Tibial nerve (tissue), 4 donors: ENCODE results near the gene COPA.

Experiments
- EP300 ChIP-seq, 2 donors: sonication (generic); formaldehyde crosslinking; IDR thresholded peaks; one replicate each; pipeline ENCODE4 v1.6.1; 2017; ENCODE audit warnings: antibody characterized with exemption in 2 of 2, mild to moderate bottlenecking in 1 of 2
- POLR2A ChIP-seq, 2 donors: fragments of 450-650 bp; IDR thresholded peaks; one replicate each; pipeline ENCODE4 v1.6.1; 2017; ENCODE audit warnings: antibody characterized with exemption in 2 of 2, mild to moderate bottlenecking in 2 of 2, moderate library complexity in 2 of 2
- TF ChIP-seq, protein P1 (sequence below), 5 experiments: fragments of 200-600 bp in 3 of 5; fragments of 450-650 bp in 2 of 5; sonication (generic) in 3 of 5; IDR thresholded peaks; one replicate each; pipeline ENCODE4 v1.5.1; 2016 to 2019; ENCODE audit warnings: antibody characterized with exemption in 5 of 5, mild to moderate bottlenecking in 3 of 5, moderate library complexity in 2 of 5

DNA sequence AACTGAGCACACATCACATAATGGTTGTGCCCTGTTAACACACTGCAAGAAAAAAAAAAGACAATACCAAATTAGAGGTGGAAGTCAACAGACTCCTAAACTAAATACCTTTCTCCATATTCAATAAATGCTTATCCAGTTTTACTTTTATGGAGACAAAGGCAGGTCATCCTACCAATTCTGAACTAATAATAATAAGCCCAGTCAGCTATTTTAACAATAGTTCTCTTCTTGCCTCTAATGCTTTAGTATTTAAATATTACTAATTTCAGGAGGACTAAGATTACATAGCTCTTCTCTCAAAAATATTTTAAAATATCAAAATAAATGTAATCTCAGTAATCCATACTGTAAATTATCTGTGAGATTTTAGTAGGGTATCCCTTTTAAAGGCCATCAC is 10.5 kb downstream of the COPA start:
- TF ChIP-seq, protein P1, sequence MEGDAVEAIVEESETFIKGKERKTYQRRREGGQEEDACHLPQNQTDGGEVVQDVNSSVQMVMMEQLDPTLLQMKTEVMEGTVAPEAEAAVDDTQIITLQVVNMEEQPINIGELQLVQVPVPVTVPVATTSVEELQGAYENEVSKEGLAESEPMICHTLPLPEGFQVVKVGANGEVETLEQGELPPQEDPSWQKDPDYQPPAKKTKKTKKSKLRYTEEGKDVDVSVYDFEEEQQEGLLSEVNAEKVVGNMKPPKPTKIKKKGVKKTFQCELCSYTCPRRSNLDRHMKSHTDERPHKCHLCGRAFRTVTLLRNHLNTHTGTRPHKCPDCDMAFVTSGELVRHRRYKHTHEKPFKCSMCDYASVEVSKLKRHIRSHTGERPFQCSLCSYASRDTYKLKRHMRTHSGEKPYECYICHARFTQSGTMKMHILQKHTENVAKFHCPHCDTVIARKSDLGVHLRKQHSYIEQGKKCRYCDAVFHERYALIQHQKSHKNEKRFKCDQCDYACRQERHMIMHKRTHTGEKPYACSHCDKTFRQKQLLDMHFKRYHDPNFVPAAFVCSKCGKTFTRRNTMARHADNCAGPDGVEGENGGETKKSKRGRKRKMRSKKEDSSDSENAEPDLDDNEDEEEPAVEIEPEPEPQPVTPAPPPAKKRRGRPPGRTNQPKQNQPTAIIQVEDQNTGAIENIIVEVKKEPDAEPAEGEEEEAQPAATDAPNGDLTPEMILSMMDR (IDR thresholded peaks at IDR 0.05), result no peak
- TF ChIP-seq POLR2A (IDR thresholded peaks at IDR 0.05), result no peak
- no peak for TF ChIP-seq EP300 (IDR thresholded peaks at IDR 0.05)
